Embryonic facial prominence (tissue), 1 donor: ENCODE results near the gene CCT4.
A peak's percentile ranks its signal among the peaks of the same experiment; 100 is the strongest.
"Not testable (repeated sequence)": the region's sequence is repeated elsewhere in the genome, so short reads cannot be mapped to it uniquely, and the experiment has no call there.

ENCODE experiments used
- DNase-seq: peaks from one replicate; pipeline ENCODE4 v3.0.0-alpha.2; 2016; ENCODE audit errors: extremely low spot score

CCT4 gene

GRCh38 chr2:61888267-61889055 lies at the start of gene CCT4:
TSS of gene CCT4 (minus strand) at chr2:61888656. CDS start at chr2:61888507, 149 bp downstream.
- peak; percentile 78 for DNase-seq

- DNase-seq = no peak
These were observed 49.4 kb upstream of the CCT4 start for GRCh38 chr2:61937886-61938285.

GRCh38 chr2:61937098-61937497 lies 48.6 kb upstream of the CCT4 start:
- no peak for DNase-seq

- DNase-seq = no peak
These were observed 40.5 kb upstream of the CCT4 start for GRCh38 chr2:61928826-61929461.

GRCh38 chr2:61926531-61927477 lies 38.3 kb upstream of the CCT4 start:
- DNase-seq = no peak

- DNase-seq = no peak
These were observed 36.6 kb upstream of the CCT4 start for GRCh38 chr2:61924895-61925663.

GRCh38 chr2:61922714-61923113 lies 34.3 kb upstream of the CCT4 start:
- DNase-seq = no peak

- no peak for DNase-seq
These were observed 32.1 kb upstream of the CCT4 start for GRCh38 chr2:61920548-61920947.

GRCh38 chr2:61914794-61915193 lies 26.3 kb upstream of the CCT4 start:
- DNase-seq = not testable (repeated sequence)

- DNase-seq = no peak
These were observed 23.1 kb upstream of the CCT4 start for GRCh38 chr2:61911510-61911909.

- DNase-seq = no peak
These were observed 22.1 kb upstream of the CCT4 start for GRCh38 chr2:61910603-61911002.

- no peak for DNase-seq
These were observed 20.7 kb upstream of the CCT4 start for GRCh38 chr2:61909116-61909515.

- DNase-seq = no peak
These were observed 17.7 kb upstream of the CCT4 start for GRCh38 chr2:61906186-61906470.

GRCh38 chr2:61905372-61906185 lies 17.1 kb upstream of the CCT4 start, which contains the start of gene COMMD1:
TSS of gene COMMD1 (plus strand) at chr2:61905674. CDS start at chr2:61905679, 5 bp downstream.
- no peak for DNase-seq

- DNase-seq = no peak
These were observed 11.8 kb upstream of the CCT4 start for GRCh38 chr2:61900281-61900680.

- DNase-seq = no peak
These were observed 10.4 kb upstream of the CCT4 start for GRCh38 chr2:61898810-61899209.

GRCh38 chr2:61887717-61888266 lies 664 bp downstream of the CCT4 start:
- no peak for DNase-seq

GRCh38 chr2:61885896-61886603 lies 2.4 kb downstream of the CCT4 start:
- no peak for DNase-seq

GRCh38 chr2:61882850-61883249 lies 5.6 kb downstream of the CCT4 start:
- no peak for DNase-seq

- DNase-seq = not testable (repeated sequence)
These were observed 9.1 kb downstream of the CCT4 start for GRCh38 chr2:61879351-61879750.
